ENCODE results near the gene NOL4L. TPM values are rescaled to one million over a fixed set of nuclear protein-coding genes. Genes with fewer than 3 reads are reported as not detected.

Gene NOL4L
- total RNA-seq, 1 experiment from 2014 or later, result 1.4 TPM

DNA sequence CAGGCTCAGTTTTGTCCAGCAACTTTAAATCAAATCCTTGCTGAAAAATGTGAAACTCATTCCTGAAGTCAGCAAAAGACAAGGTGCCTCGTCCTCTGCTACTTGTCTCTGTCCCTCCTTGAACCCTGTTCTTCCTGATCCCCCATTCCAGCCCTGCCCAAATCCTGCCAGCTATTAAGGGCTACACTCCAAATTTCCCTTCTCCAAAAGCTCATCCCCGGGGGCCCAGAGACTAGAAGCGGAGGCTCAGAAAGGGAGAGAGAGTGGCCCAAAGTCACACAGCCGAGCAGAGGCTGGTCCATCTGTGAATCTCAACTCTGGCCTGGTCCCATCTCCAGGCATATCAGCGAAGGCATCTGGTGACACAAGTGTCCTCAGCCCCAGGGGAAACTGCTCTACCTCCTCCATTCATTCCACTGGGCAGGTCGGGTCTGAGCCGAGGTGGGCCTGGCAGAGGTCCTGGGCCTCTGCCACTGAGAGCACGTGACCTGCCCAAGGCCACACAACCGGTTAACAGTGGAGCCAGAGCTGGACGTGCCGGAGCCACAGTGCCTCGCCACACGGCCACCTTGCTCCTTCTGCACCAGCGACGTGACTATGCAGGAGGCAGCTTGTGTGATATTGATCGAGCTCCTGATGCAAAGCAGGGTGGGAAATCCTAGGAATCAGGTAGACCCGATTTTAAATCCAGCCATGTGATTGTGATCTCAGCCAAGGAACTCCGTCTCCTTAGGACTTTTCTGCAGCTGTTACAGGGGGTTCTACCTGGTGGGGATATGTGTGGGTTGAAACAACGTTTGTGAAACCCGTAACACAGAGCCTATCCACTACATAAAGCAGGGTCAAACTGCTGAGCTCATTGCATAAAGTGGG, 28.6 kb downstream of the NOL4L start:
- no peaks in the 10 kb centered on the region for H3K36me3 ChIP-seq (ENCODE audit: insufficient read depth, low read length, poor library complexity, severe bottlenecking)
- no peaks in the 10 kb centered on the region for H3K4me1 ChIP-seq (ENCODE audit: insufficient read depth, low read length, poor library complexity, severe bottlenecking)
- no peaks in the 10 kb centered on the region for H3K9me3 ChIP-seq (ENCODE audit: low read depth, low read length, poor library complexity, severe bottlenecking)
- ChIA-PET POLR2A (ENCODE audit: low non-redundant PET) (no interaction called here), CTCF (no interaction called here)
- BruUV-seq (replicated peaks), result no TSS peak
- intact Hi-C loops (cut with micrococcal nuclease; ENCODE audit: unreplicated experiment), result no loop called here
- H3K27ac ChIP-seq (ENCODE audit: low read depth, low read length, poor library complexity, severe bottlenecking), result no peak overlapping the region
- H3K27me3 ChIP-seq (replicated peaks; ENCODE audit: insufficient read depth, low read depth, low read length, poor library complexity), result no peaks in the 10 kb centered on the region
- TF ChIP-seq CTCF (conservative IDR thresholded peaks at IDR 0.05; ENCODE audit: low read depth, low read length), result no peak
- no peak for TF ChIP-seq EZH2 (IDR thresholded peaks at IDR 0.05; ENCODE audit: borderline replicate concordance, low read depth, low read length, poor library complexity, severe bottlenecking)
- no peak for DNase-seq (ENCODE audit: low spot score)
- H3K4me3 ChIP-seq (ENCODE audit: low read depth, low read length, poor library complexity, severe bottlenecking), result no peak overlapping the region

GRCh38 chr20:32555584-32555983, 29.5 kb downstream of the NOL4L start:
- Histone ChIP-seq H3K4me3 (ENCODE audit: low read depth, low read length, poor library complexity, severe bottlenecking) (no peak overlapping the region), H3K4me1 (ENCODE audit: insufficient read depth, low read length, poor library complexity, severe bottlenecking) (no peaks in the 10 kb centered on the region), H3K27me3 (replicated peaks; ENCODE audit: insufficient read depth, low read depth, low read length, poor library complexity) (no peaks in the 10 kb centered on the region), H3K9me3 (ENCODE audit: low read depth, low read length, poor library complexity, severe bottlenecking) (no peaks in the 10 kb centered on the region), H3K36me3 (ENCODE audit: insufficient read depth, low read length, poor library complexity, severe bottlenecking) (no peaks in the 10 kb centered on the region), H3K27ac (ENCODE audit: low read depth, low read length, poor library complexity, severe bottlenecking) (no peak overlapping the region)
- ChIA-PET POLR2A (ENCODE audit: low non-redundant PET) (no interaction called here), CTCF (no interaction called here)
- no peak for DNase-seq (ENCODE audit: low spot score)
- intact Hi-C loops (cut with micrococcal nuclease; ENCODE audit: unreplicated experiment), result no loop called here
- no TSS peak for BruUV-seq (replicated peaks)
- no peak for TF ChIP-seq EZH2 (IDR thresholded peaks at IDR 0.05; ENCODE audit: borderline replicate concordance, low read depth, low read length, poor library complexity, severe bottlenecking)
- TF ChIP-seq CTCF (conservative IDR thresholded peaks at IDR 0.05; ENCODE audit: low read depth, low read length), result no peak

GRCh38 chr20:32554965-32555289, 30.2 kb downstream of the NOL4L start:
- Histone ChIP-seq H3K4me1 (ENCODE audit: insufficient read depth, low read length, poor library complexity, severe bottlenecking) (no peaks in the 10 kb centered on the region), H3K27ac (ENCODE audit: low read depth, low read length, poor library complexity, severe bottlenecking) (no peak overlapping the region), H3K27me3 (replicated peaks; ENCODE audit: insufficient read depth, low read depth, low read length, poor library complexity) (no peaks in the 10 kb centered on the region), H3K36me3 (ENCODE audit: insufficient read depth, low read length, poor library complexity, severe bottlenecking) (no peaks in the 10 kb centered on the region), H3K4me3 (ENCODE audit: low read depth, low read length, poor library complexity, severe bottlenecking) (no peak overlapping the region), H3K9me3 (ENCODE audit: low read depth, low read length, poor library complexity, severe bottlenecking) (no peaks in the 10 kb centered on the region)
- intact Hi-C loops (cut with micrococcal nuclease; ENCODE audit: unreplicated experiment), result no loop called here
- no peak for DNase-seq (ENCODE audit: low spot score)
- TF ChIP-seq CTCF (conservative IDR thresholded peaks at IDR 0.05; ENCODE audit: low read depth, low read length) (no peak), EZH2 (IDR thresholded peaks at IDR 0.05; ENCODE audit: borderline replicate concordance, low read depth, low read length, poor library complexity, severe bottlenecking) (no peak)
- ChIA-PET POLR2A (ENCODE audit: low non-redundant PET) (no interaction called here), CTCF (no interaction called here)
- no TSS peak for BruUV-seq (replicated peaks)

Data from A673 (cell line).